BJ (cell line): Measurements from ENCODE around the gene RNF212. TPM values are rescaled to one million over a fixed set of nuclear protein-coding genes. Genes with fewer than 3 reads are reported as not detected.
"Not testable (repeated sequence)": the region's sequence is repeated elsewhere in the genome, so short reads cannot be mapped to it uniquely, and the experiment has no call there.

Experiments used
- CTCF ChIA-PET: fragments of 350-600 bp; formaldehyde crosslinking; extraction: SDS; loops from one replicate; lab custom pipeline; 2021; ENCODE audit warnings: antibody characterized with exemption, inconsistent platforms; lab: Yijun Ruan, JAX
- POLR2A ChIA-PET: fragments of 300-600 bp; sonication (Branson Sonifier 250); formaldehyde crosslinking; extraction: SDS; loops from one replicate; lab custom pipeline; 2021; ENCODE audit warnings: antibody characterized with exemption; lab: Charles Lee
- DNase-seq: peaks from one replicate; pipeline ENCODE4 v3.0.0-alpha.2; 2011; ENCODE audit warnings: low read depth
- H3K27me3 ChIP-seq: 2 replicates; pipeline ENCODE4 v1.6.0; 2011; ENCODE audit warnings: low read length; ENCODE audit not compliant: control insufficient read depth, insufficient read depth
- H3K36me3 ChIP-seq: 2 replicates; pipeline ENCODE4 v1.5.1; 2011; ENCODE audit warnings: low read length; ENCODE audit not compliant: control insufficient read depth, insufficient read depth
- H3K4me3 ChIP-seq: 2 replicates; pipeline ENCODE4 v1.5.1; 2011; ENCODE audit warnings: low read depth, mild to moderate bottlenecking, control low read depth, low read length
- CTCF ChIP-seq: IDR thresholded peaks from 2 replicates; pipeline ENCODE4 v1.5.1; 2011; ENCODE audit warnings: low read depth, mild to moderate bottlenecking, control low read depth, inconsistent platforms, low read length, moderate library complexity; ENCODE audit not compliant: insufficient read depth
- polyA plus RNA-seq: library from polyadenylated mRNA; depleted of rRNA; stranded (reverse); fragments of >200 nt; gene quantifications from 2 replicates; pipeline ENCODE4 v1.2.3, GENCODE V29; 2011

RNF212 gene
- polyA plus RNA-seq, 1 experiment = 2.9 TPM

- Histone ChIP-seq H3K4me3 (no peak overlapping the region), H3K36me3 (no peaks in the 10 kb centered on the region), H3K27me3 (peaks cover 3% of the 10 kb centered on the region)
- peak; percentile 100 for TF ChIP-seq CTCF
- DNase-seq = peak; percentile 22
- ChIA-PET CTCF (interaction anchor here (0.6 to 5.6 kb wide), 37 partner anchors 9 to 499 kb away, joined by 3 to 120 read pairs (median 4); partner anchors contain the start of genes MAEA and SPON2), POLR2A (no interaction called here)
Measured at GRCh38 chr4:1130316-1131186, 17.2 kb upstream of the RNF212 start.

- Histone ChIP-seq H3K4me3 (no peak overlapping the region), H3K36me3 (no peaks in the 10 kb centered on the region), H3K27me3 (0 out of 2 replicates have a peak, but pooled peaks cover 2% of the 10 kb centered on the region)
- POLR2A ChIA-PET = no interaction called here
- TF ChIP-seq CTCF = no peak
- no peak for DNase-seq
- CTCF ChIA-PET = interaction anchor here (1.7 to 2.3 kb wide), 2 partner anchors 141 to 387 kb away, joined by 3 to 9 read pairs; no protein-coding TSS in a partner anchor
Measured at GRCh38 chr4:1126506-1126905, 13.1 kb upstream of the RNF212 start.

- DNase-seq, H3K36me3 ChIP-seq, H3K4me3 ChIP-seq, CTCF ChIA-PET, H3K27me3 ChIP-seq, POLR2A ChIA-PET: not testable (repeated sequence)
Measured at GRCh38 chr4:1125466-1125865, 12.1 kb upstream of the RNF212 start.

- Histone ChIP-seq H3K36me3 (no peaks in the 10 kb centered on the region), H3K27me3 (0 out of 2 replicates have a peak, but pooled peaks cover 2% of the 10 kb centered on the region), H3K4me3 (no peak overlapping the region)
- CTCF ChIA-PET = no interaction called here
- DNase-seq = no peak
- POLR2A ChIA-PET = no interaction called here
- TF ChIP-seq CTCF = no peak
Measured at GRCh38 chr4:1124818-1125217, 11.5 kb upstream of the RNF212 start.

GRCh38 chr4:1122505-1122904, 9.1 kb upstream of the RNF212 start:
- POLR2A ChIA-PET = no interaction called here

More at GRCh38 chr4:1122505-1122904, 9.1 kb upstream of the RNF212 start:
- CTCF ChIA-PET = interaction anchor here (0.6 to 4.0 kb wide), 6 partner anchors 8 to 318 kb away, joined by 3 to 23 read pairs (median 4); no protein-coding TSS in a partner anchor
- DNase-seq = no peak
- Histone ChIP-seq H3K27me3 (0 out of 2 replicates have a peak, but pooled peaks cover 2% of the 10 kb centered on the region), H3K36me3 (no peaks in the 10 kb centered on the region), H3K4me3 (no peak overlapping the region)
- no peak for TF ChIP-seq CTCF
